ENCODE results near the gene LPCAT4. TPM values are rescaled to one million over a fixed set of nuclear protein-coding genes. Genes with fewer than 3 reads are reported as not detected.
A peak's percentile ranks its signal among the peaks of the same experiment; 100 is the strongest.
"Not testable (repeated sequence)": the region's sequence is repeated elsewhere in the genome, so short reads cannot be mapped to it uniquely, and the experiment has no call there.

LPCAT4 gene
- 10 to 100 TPM; 31.3 to 43.7 TPM for total RNA-seq
- long read RNA-seq, partial matches to known transcripts, result 3 of 7 reads
- long read RNA-seq, other reads (novel, unspliced or antisense), result 2 of 7 reads

GRCh38 chr15:34367101-34368081 lies at the start of gene LPCAT4:
Gene LPCAT4, minus strand, starts transcription at chr15:34367196. Its CDS starts 96 bp downstream, at chr15:34367100.
- intact Hi-C loops (cut with DNase I), result loop anchor here in 1 of 2 donors (5.0 to 10.0 kb wide), 2 partner anchors 125 to 263 kb away; partner anchors contain the start of genes EMC7 and PGBD4
- DNase-seq (peak; percentile 92), ATAC-seq (peak; percentile 97)

- DNase-seq; intact Hi-C loops (cut with DNase I): not testable (repeated sequence)
- peak in 1 of 2 donors; percentile 15 for ATAC-seq
Observed at GRCh38 chr15:34409511-34409910, 42.5 kb upstream of the LPCAT4 start.

- ATAC-seq; intact Hi-C loops (cut with DNase I); DNase-seq: not testable (repeated sequence)
Observed at GRCh38 chr15:34408973-34409372, 42.0 kb upstream of the LPCAT4 start.

GRCh38 chr15:34403899-34404298 lies 36.9 kb upstream of the LPCAT4 start:
- DNase-seq; ATAC-seq; intact Hi-C loops (cut with DNase I): not testable (repeated sequence)

- DNase-seq; ATAC-seq; intact Hi-C loops (cut with DNase I): not testable (repeated sequence)
Observed at GRCh38 chr15:34403160-34403598, 36.2 kb upstream of the LPCAT4 start.

- ATAC-seq; intact Hi-C loops (cut with DNase I); DNase-seq: not testable (repeated sequence)
Observed at GRCh38 chr15:34397637-34398259, 30.8 kb upstream of the LPCAT4 start.

GRCh38 chr15:34392981-34393380 lies 26.0 kb upstream of the LPCAT4 start:
- DNase-seq; ATAC-seq; intact Hi-C loops (cut with DNase I): not testable (repeated sequence)

- DNase-seq; ATAC-seq; intact Hi-C loops (cut with DNase I): not testable (repeated sequence)
Observed at GRCh38 chr15:34389594-34390086, 22.6 kb upstream of the LPCAT4 start.

GRCh38 chr15:34381829-34382521 lies 15.0 kb upstream of the LPCAT4 start:
- DNase-seq; intact Hi-C loops (cut with DNase I): not testable (repeated sequence)
- ATAC-seq, result peak; percentile 15 to 65

- ATAC-seq; DNase-seq; intact Hi-C loops (cut with DNase I): not testable (repeated sequence)
Observed at GRCh38 chr15:34380491-34380890, 13.5 kb upstream of the LPCAT4 start.

- intact Hi-C loops (cut with DNase I), result no loop called here
- DNase-seq (no peak), ATAC-seq (no peak)
Observed at GRCh38 chr15:34376856-34377255, 9.9 kb upstream of the LPCAT4 start.

- intact Hi-C loops (cut with DNase I); DNase-seq; ATAC-seq: not testable (repeated sequence)
Observed at GRCh38 chr15:34375541-34375940, 8.5 kb upstream of the LPCAT4 start.

GRCh38 chr15:34374816-34375215 lies 7.8 kb upstream of the LPCAT4 start:
- no peak for ATAC-seq
- intact Hi-C loops (cut with DNase I), result no loop called here
- DNase-seq, result no peak

- DNase-seq (no peak), ATAC-seq (no peak)
- intact Hi-C loops (cut with DNase I), result no loop called here
Observed at GRCh38 chr15:34373951-34374350, 7.0 kb upstream of the LPCAT4 start.

GRCh38 chr15:34370643-34371042 lies 3.6 kb upstream of the LPCAT4 start:
- no peak for ATAC-seq
- intact Hi-C loops (cut with DNase I), result no loop called here
- DNase-seq, result no peak

- intact Hi-C loops (cut with DNase I), result no loop called here
- no peak for DNase-seq
- ATAC-seq, result no peak
Observed at GRCh38 chr15:34370129-34370528, 3.1 kb upstream of the LPCAT4 start.

GRCh38 chr15:34366271-34367065 lies 528 bp downstream of the LPCAT4 start:
- DNase-seq, result peak; percentile 74
- intact Hi-C loops (cut with DNase I), result loop anchor here in 1 of 2 donors (5.0 to 10.0 kb wide), 2 partner anchors 124 to 262 kb away; partner anchors contain the start of genes EMC7 and PGBD4
- ATAC-seq, result peak; percentile 66 to 74

- no peak for ATAC-seq
- intact Hi-C loops (cut with DNase I), result loop anchor here in 1 of 2 donors (5.0 to 10.0 kb wide), 2 partner anchors 124 to 261 kb away; partner anchors contain the start of genes EMC7 and PGBD4
Observed at GRCh38 chr15:34365836-34366235, 1.2 kb downstream of the LPCAT4 start.

More at GRCh38 chr15:34365836-34366235, 1.2 kb downstream of the LPCAT4 start:
- DNase-seq, result no peak

All from left cardiac atrium (tissue), 4 donors.